ENCODE results near the gene PROB1.
"Not testable (repeated sequence)": the region's sequence is repeated elsewhere in the genome, so short reads cannot be mapped to it uniquely, and the experiment has no call there.

The PROB1 gene

DNA sequence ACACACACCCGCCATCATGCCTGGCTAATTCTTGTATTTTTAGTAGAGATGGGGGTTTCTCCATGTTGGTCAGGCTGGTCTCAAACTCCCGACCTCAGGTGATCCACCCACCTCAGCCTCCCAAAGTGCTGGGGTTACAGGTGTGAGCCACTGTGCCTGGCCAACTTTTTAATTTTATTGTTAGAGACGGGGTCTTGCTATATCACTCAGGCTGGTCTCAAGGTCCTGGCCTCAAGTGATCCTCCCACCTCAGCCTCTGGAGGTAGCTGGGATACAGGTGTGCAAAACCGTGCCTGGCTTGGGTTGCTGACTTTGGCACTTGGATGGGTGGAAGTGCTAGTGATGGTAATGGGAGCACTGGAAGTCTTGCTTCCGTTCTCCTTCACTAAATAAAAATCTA, 14.2 kb upstream of the PROB1 start:
- H3K27ac ChIP-seq (ENCODE audit: low read depth, low read length); H3K9ac ChIP-seq (ENCODE audit: low read length); H3K36me3 ChIP-seq (ENCODE audit: control insufficient read depth, insufficient read depth, low read length); H3K4me3 ChIP-seq (ENCODE audit: low read length); H3K27me3 ChIP-seq (ENCODE audit: control insufficient read depth, insufficient read depth, low read length): not testable (repeated sequence)
- H3K4me1 ChIP-seq (ENCODE audit: control insufficient read depth, insufficient read depth, low read length): peaks cover 21% of the 10 kb centered on the region

DNA sequence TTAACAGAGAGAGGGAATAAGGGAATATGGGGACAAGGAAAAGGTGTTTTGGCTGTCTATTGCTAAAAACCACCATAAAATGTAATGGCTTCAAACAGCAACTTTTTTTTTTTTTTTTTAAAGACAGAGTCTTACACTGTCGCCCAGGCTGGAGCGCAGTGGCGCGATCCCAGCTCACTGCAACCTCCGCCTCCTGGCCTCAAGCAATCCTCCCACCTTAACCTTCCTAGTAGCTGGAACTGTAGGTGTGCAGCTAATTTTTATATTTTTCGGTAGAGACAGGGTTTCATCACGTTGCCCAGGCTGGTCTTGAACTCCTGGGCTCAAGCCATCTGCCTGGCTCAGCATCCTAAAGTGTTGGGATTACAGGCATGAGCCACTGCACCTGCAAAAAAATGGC, 13.3 kb upstream of the PROB1 start:
- peaks cover 21% of the 10 kb centered on the region for H3K4me1 ChIP-seq (ENCODE audit: control insufficient read depth, insufficient read depth, low read length)
- no peak overlapping the region for H3K27ac ChIP-seq (ENCODE audit: low read depth, low read length)
- no peaks in the 10 kb centered on the region for H3K27me3 ChIP-seq (ENCODE audit: control insufficient read depth, insufficient read depth, low read length)
- no peak overlapping the region for H3K9ac ChIP-seq (ENCODE audit: low read length)
- no peak overlapping the region for H3K4me3 ChIP-seq (ENCODE audit: low read length)
- no peaks in the 10 kb centered on the region for H3K36me3 ChIP-seq (ENCODE audit: control insufficient read depth, insufficient read depth, low read length)

DNA sequence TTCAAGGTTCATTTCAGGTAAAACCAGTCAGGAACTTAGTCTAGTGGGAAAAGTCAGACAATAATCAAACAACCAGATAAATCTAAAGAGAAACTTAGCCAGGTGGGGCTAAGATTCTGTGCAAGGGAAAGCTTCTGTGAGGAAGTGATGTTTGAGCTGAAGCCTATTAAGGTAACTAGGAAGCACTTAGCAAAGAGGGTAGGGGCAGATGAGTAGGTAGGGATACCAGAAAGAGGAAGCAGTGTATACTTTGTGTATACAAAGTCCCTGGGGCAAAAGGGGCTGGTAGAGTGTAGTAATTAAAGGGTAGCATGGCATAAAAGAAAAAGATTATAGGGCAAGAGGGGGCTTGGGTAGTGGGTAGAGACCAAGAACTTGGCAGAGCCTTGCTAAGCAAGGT, 12.6 kb upstream of the PROB1 start:
- no peaks in the 10 kb centered on the region for H3K36me3 ChIP-seq (ENCODE audit: control insufficient read depth, insufficient read depth, low read length)
- H3K4me3 ChIP-seq (ENCODE audit: low read length): no peak overlapping the region
- peaks cover 21% of the 10 kb centered on the region for H3K4me1 ChIP-seq (ENCODE audit: control insufficient read depth, insufficient read depth, low read length)
- no peak overlapping the region for H3K27ac ChIP-seq (ENCODE audit: low read depth, low read length)
- no peaks in the 10 kb centered on the region for H3K27me3 ChIP-seq (ENCODE audit: control insufficient read depth, insufficient read depth, low read length)
- no peak overlapping the region for H3K9ac ChIP-seq (ENCODE audit: low read length)

DNA sequence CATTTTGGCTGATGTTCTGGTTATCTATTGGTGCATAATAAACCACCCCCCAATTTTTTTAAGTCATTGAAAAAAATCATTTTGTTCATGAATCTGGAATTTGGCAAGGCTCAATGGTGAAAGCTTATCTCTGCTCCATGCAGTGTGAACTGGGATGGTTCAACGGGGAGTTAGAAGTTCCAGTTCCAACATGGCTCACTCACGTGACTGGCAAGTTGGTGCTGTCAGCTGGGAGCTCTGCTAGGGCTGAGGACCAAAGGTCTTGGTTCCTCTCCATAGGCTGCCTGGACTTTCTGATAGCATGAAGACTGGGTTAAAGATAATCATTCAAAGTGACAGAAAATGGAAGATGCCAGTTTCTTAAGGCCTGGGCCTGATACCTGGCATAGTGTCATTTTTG, 12.1 kb upstream of the PROB1 start:
- H3K4me3 ChIP-seq (ENCODE audit: low read length): no peak overlapping the region
- no peak overlapping the region for H3K27ac ChIP-seq (ENCODE audit: low read depth, low read length)
- no peak overlapping the region for H3K9ac ChIP-seq (ENCODE audit: low read length)
- H3K27me3 ChIP-seq (ENCODE audit: control insufficient read depth, insufficient read depth, low read length): no peaks in the 10 kb centered on the region
- H3K4me1 ChIP-seq (ENCODE audit: control insufficient read depth, insufficient read depth, low read length): peaks cover 21% of the 10 kb centered on the region
- no peaks in the 10 kb centered on the region for H3K36me3 ChIP-seq (ENCODE audit: control insufficient read depth, insufficient read depth, low read length)

GRCh38 chr5:139404484-139404840, 9.6 kb upstream of the PROB1 start:
- H3K27ac ChIP-seq (ENCODE audit: low read depth, low read length): peak overlapping the region; percentile 89

DNA sequence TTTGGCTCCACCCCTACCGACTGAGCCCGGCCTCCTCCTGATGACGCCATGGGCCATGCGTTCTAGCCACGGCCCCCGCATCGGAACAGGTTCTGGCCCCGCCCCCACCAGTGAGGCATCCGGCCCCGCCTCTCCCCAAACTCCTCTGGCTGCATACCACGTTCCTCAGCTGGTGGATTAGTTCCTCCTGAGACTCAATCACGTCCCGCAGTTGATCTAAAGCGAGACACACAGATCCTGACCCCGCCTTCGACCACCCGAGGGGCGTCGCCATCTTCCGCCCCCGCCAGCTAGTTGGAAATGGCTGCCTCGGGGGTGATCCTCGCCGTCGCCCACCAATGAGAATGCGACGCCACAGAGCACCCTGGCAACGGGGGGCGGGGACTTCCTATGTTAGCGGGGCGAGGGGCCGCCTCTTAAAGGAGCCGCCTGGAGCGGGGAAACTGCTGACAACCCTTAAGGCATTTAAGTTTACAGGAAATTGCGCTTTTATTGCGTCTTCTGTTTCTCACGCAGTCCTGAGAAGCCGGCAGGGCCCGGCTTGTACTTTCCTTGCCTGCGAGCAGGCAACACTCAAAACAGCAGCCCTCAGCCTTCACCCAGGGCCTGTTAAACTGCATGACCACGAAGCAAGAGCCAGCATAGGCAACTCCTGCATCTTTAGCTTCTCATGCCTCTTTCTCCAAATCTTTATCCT, 9.0 kb upstream of the PROB1 start, which contains the start of gene SPATA24:
TSS of gene SPATA24 (minus strand) at position 303 of the 697 bp plus-strand sequence. CDS start at position 274, 29 bp downstream.
- Histone ChIP-seq H3K27me3 (ENCODE audit: control insufficient read depth, insufficient read depth, low read length) (no peaks in the 10 kb centered on the region), H3K9ac (ENCODE audit: low read length) (peak within 1 kb of the TSS; percentile 21), H3K36me3 (ENCODE audit: control insufficient read depth, insufficient read depth, low read length) (peaks cover 2% of the 10 kb centered on the region), H3K4me3 (ENCODE audit: low read length) (peak within 1 kb of the TSS; percentile 65), H3K4me1 (ENCODE audit: control insufficient read depth, insufficient read depth, low read length) (peaks cover 3% of the 10 kb centered on the region), H3K27ac (ENCODE audit: low read depth, low read length) (peak within 1 kb of the TSS; percentile 89)

More at GRCh38 chr5:139404484-139404840, 9.6 kb upstream of the PROB1 start:
- Histone ChIP-seq H3K4me1 (ENCODE audit: control insufficient read depth, insufficient read depth, low read length) (peaks cover 3% of the 10 kb centered on the region), H3K4me3 (ENCODE audit: low read length) (peak overlapping the region; percentile 60), H3K9ac (ENCODE audit: low read length) (peak overlapping the region; percentile 19), H3K36me3 (ENCODE audit: control insufficient read depth, insufficient read depth, low read length) (peaks cover 2% of the 10 kb centered on the region), H3K27me3 (ENCODE audit: control insufficient read depth, insufficient read depth, low read length) (no peaks in the 10 kb centered on the region)

- Histone ChIP-seq H3K36me3 (ENCODE audit: control insufficient read depth, insufficient read depth, low read length) (peaks cover 2% of the 10 kb centered on the region), H3K9ac (ENCODE audit: low read length) (peak overlapping the region; percentile 21), H3K27ac (ENCODE audit: low read depth, low read length) (peak overlapping the region; percentile 89), H3K4me1 (ENCODE audit: control insufficient read depth, insufficient read depth, low read length) (peaks cover 3% of the 10 kb centered on the region), H3K4me3 (ENCODE audit: low read length) (peak overlapping the region; percentile 65), H3K27me3 (ENCODE audit: control insufficient read depth, insufficient read depth, low read length) (no peaks in the 10 kb centered on the region)
Measured at GRCh38 chr5:139403418-139403786, 8.5 kb upstream of the PROB1 start.

GRCh38 chr5:139402561-139403158, 7.8 kb upstream of the PROB1 start:
- peaks cover 2% of the 10 kb centered on the region for H3K36me3 ChIP-seq (ENCODE audit: control insufficient read depth, insufficient read depth, low read length)
- no peaks in the 10 kb centered on the region for H3K27me3 ChIP-seq (ENCODE audit: control insufficient read depth, insufficient read depth, low read length)
- peaks cover 3% of the 10 kb centered on the region for H3K4me1 ChIP-seq (ENCODE audit: control insufficient read depth, insufficient read depth, low read length)
- no peak overlapping the region for H3K9ac ChIP-seq (ENCODE audit: low read length)
- no peak overlapping the region for H3K4me3 ChIP-seq (ENCODE audit: low read length)
- no peak overlapping the region for H3K27ac ChIP-seq (ENCODE audit: low read depth, low read length)

DNA sequence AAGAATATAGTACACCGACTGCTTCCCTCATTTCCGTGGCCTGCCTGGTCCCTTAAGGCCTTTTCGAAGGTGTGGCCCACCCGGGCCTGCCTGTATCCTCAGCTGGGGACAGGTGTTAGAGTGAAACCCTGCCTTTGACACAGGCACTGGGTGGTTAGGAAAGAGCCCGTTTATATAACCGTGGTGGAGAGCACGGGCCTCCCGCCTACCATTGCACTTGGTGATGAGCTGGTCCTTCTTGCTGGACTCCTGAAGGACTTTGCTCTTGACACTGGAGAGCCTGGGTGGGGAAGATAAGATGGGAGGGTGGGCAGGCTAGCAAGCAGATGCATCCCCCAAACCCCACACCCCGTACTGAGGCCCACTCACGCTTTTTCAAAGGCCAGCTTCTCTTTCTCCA, 6.6 kb upstream of the PROB1 start:
- no peak overlapping the region for H3K27ac ChIP-seq (ENCODE audit: low read depth, low read length)
- peaks cover 2% of the 10 kb centered on the region for H3K36me3 ChIP-seq (ENCODE audit: control insufficient read depth, insufficient read depth, low read length)

GRCh38 chr5:139399501-139400121, 4.7 kb upstream of the PROB1 start:
- H3K27ac ChIP-seq (ENCODE audit: low read depth, low read length): no peak overlapping the region
- peaks cover 1% of the 10 kb centered on the region for H3K27me3 ChIP-seq (ENCODE audit: control insufficient read depth, insufficient read depth, low read length)
- no peak overlapping the region for H3K9ac ChIP-seq (ENCODE audit: low read length)
- no peak overlapping the region for H3K4me3 ChIP-seq (ENCODE audit: low read length)
- peaks cover 3% of the 10 kb centered on the region for H3K4me1 ChIP-seq (ENCODE audit: control insufficient read depth, insufficient read depth, low read length)
- peaks cover 2% of the 10 kb centered on the region for H3K36me3 ChIP-seq (ENCODE audit: control insufficient read depth, insufficient read depth, low read length)

More for the DNA sequence above, 6.6 kb upstream of the PROB1 start:
- Histone ChIP-seq H3K4me1 (ENCODE audit: control insufficient read depth, insufficient read depth, low read length) (peaks cover 3% of the 10 kb centered on the region), H3K4me3 (ENCODE audit: low read length) (no peak overlapping the region), H3K9ac (ENCODE audit: low read length) (no peak overlapping the region), H3K27me3 (ENCODE audit: control insufficient read depth, insufficient read depth, low read length) (no peaks in the 10 kb centered on the region)

DNA sequence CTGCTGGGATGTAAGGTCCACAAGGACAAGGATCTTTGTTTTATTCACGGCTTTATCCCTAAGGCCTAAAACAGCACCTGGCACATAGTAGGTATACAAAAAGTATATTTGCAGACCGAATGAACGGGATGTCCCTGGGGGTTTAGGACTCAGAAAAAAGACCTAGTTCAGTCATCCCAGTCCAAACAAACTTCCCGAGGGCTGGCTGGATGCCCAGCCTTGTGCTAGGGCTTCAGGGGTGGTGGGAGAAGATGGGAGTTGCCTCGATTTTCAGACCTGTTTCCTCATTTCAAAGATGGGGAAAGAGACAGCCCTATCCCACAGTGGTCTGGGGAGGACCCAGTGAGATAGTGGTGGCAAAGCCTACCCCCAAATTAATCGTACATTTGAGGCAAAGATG, 3.0 kb upstream of the PROB1 start:
- Histone ChIP-seq H3K4me1 (ENCODE audit: control insufficient read depth, insufficient read depth, low read length) (no peaks in the 10 kb centered on the region), H3K4me3 (ENCODE audit: low read length) (no peak overlapping the region), H3K27me3 (ENCODE audit: control insufficient read depth, insufficient read depth, low read length) (peaks cover 16% of the 10 kb centered on the region), H3K27ac (ENCODE audit: low read depth, low read length) (no peak overlapping the region), H3K9ac (ENCODE audit: low read length) (no peak overlapping the region), H3K36me3 (ENCODE audit: control insufficient read depth, insufficient read depth, low read length) (peaks cover 2% of the 10 kb centered on the region)

DNA sequence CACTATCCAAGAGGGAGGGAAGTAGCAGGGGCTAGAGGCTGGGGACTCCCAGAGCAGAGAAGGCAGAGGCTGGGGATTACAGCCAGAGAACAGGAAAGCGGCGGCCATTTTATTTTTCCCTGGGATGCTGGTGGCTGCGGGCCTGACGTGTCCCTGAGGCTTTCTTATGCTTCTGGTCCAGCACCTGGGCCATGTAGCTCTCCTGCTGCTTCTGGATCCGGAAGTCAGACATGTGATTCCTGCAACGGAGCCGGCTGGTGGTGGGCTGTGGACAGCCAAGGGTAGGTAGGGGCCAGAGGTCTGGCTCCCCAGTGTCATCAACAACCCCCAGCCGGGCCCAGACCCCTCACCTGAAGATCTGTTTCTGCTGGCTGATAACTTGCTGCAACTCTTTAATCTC, 1.8 kb upstream of the PROB1 start:
- Histone ChIP-seq H3K36me3 (ENCODE audit: control insufficient read depth, insufficient read depth, low read length) (peaks cover 2% of the 10 kb centered on the region), H3K4me1 (ENCODE audit: control insufficient read depth, insufficient read depth, low read length) (no peaks in the 10 kb centered on the region), H3K27ac (ENCODE audit: low read depth, low read length) (no peak overlapping the region), H3K4me3 (ENCODE audit: low read length) (no peak overlapping the region), H3K27me3 (ENCODE audit: control insufficient read depth, insufficient read depth, low read length) (peaks cover 17% of the 10 kb centered on the region), H3K9ac (ENCODE audit: low read length) (no peak overlapping the region)

Data from rectal smooth muscle tissue (tissue), 1 donor.